Panc1 (cell line): ENCODE results near the gene DNASE1L3.

Experiments used
- CTCF ChIP-seq: fragments of 450-650 bp; IDR thresholded peaks from 2 replicates; pipeline ENCODE4 v1.5.1; 2017; ENCODE audit warnings: mild to moderate bottlenecking
- POLR2AphosphoS5 ChIP-seq: IDR thresholded peaks from 2 replicates; pipeline ENCODE4 v1.6.1; 2012; ENCODE audit warnings: mild to moderate bottlenecking, low read depth, low read length, moderate library complexity
- TF ChIP-seq, protein P1 (sequence below), 2 experiments: IDR thresholded peaks; 2 replicates each; pipeline ENCODE4 v1.6.1; 2011 to 2012; ENCODE audit warnings: low read depth in 2 of 2, control low read depth in 1 of 2, low read length in 1 of 2, mild to moderate bottlenecking in 1 of 2, moderate library complexity in 1 of 2; ENCODE audit not compliant: insufficient read depth in 1 of 2

- TF ChIP-seq POLR2AphosphoS5 (no peak), CTCF (no peak)
- TF ChIP-seq, protein P1, sequence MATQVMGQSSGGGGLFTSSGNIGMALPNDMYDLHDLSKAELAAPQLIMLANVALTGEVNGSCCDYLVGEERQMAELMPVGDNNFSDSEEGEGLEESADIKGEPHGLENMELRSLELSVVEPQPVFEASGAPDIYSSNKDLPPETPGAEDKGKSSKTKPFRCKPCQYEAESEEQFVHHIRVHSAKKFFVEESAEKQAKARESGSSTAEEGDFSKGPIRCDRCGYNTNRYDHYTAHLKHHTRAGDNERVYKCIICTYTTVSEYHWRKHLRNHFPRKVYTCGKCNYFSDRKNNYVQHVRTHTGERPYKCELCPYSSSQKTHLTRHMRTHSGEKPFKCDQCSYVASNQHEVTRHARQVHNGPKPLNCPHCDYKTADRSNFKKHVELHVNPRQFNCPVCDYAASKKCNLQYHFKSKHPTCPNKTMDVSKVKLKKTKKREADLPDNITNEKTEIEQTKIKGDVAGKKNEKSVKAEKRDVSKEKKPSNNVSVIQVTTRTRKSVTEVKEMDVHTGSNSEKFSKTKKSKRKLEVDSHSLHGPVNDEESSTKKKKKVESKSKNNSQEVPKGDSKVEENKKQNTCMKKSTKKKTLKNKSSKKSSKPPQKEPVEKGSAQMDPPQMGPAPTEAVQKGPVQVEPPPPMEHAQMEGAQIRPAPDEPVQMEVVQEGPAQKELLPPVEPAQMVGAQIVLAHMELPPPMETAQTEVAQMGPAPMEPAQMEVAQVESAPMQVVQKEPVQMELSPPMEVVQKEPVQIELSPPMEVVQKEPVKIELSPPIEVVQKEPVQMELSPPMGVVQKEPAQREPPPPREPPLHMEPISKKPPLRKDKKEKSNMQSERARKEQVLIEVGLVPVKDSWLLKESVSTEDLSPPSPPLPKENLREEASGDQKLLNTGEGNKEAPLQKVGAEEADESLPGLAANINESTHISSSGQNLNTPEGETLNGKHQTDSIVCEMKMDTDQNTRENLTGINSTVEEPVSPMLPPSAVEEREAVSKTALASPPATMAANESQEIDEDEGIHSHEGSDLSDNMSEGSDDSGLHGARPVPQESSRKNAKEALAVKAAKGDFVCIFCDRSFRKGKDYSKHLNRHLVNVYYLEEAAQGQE (IDR thresholded peaks at IDR 0.05; ENCODE audit: insufficient read depth in 1 of 2, low read depth in 2 of 2, low read length in 1 of 2), result no peak
Observed at GRCh38 chr3:58210761-58211460, at the start of gene DNASE1L3.
